H9 (cell line): ENCODE data around the gene DCHS2. TPM values are rescaled to one million over a fixed set of nuclear protein-coding genes. Genes with fewer than 3 reads are reported as not detected.

Experiments used
- DNase-seq: peaks from one replicate; pipeline ENCODE4 v3.0.0-alpha.2; 2017
- H2AFZ ChIP-seq: one replicate; pipeline ENCODE4 v1.6.1; 2013; ENCODE audit warnings: mild to moderate bottlenecking, low read length, control low read depth, moderate library complexity
- H2AK5ac ChIP-seq: 2 replicates; pipeline ENCODE4 v1.6.1; 2013; ENCODE audit warnings: low read length, control low read depth, mixed read lengths; ENCODE audit not compliant: insufficient read length
- H2BK120ac ChIP-seq: one replicate; pipeline ENCODE4 v1.6.1; 2013; ENCODE audit warnings: low read depth, mild to moderate bottlenecking, low read length, control low read depth, inconsistent platforms; ENCODE audit not compliant: poor library complexity, severe bottlenecking
- H2BK12ac ChIP-seq: 2 replicates; pipeline ENCODE4 v1.6.1; 2013; ENCODE audit warnings: low read length, control low read depth, mixed read lengths, low read depth; ENCODE audit not compliant: insufficient read length
- H2BK15ac ChIP-seq: 2 replicates; pipeline ENCODE4 v1.6.1; 2013; ENCODE audit warnings: low read depth, low read length, control low read depth
- H2BK20ac ChIP-seq: one replicate; pipeline ENCODE4 v1.6.1; 2013; ENCODE audit warnings: low read depth, mild to moderate bottlenecking, low read length, control low read depth, inconsistent platforms; ENCODE audit not compliant: poor library complexity, severe bottlenecking
- H2BK5ac ChIP-seq: 2 replicates; pipeline ENCODE4 v1.6.1; 2013; ENCODE audit warnings: low read length, control low read depth, mixed read lengths; ENCODE audit not compliant: insufficient read length
- H3K14ac ChIP-seq: 2 replicates; pipeline ENCODE4 v1.6.1; 2013; ENCODE audit warnings: low read length, control low read depth; ENCODE audit not compliant: insufficient read depth
- H3K18ac ChIP-seq: 2 replicates; pipeline ENCODE4 v1.6.1; 2013; ENCODE audit warnings: low read depth, mild to moderate bottlenecking, mixed read lengths, low read length, control low read depth; ENCODE audit not compliant: insufficient read length
- H3K23ac ChIP-seq: 2 replicates; pipeline ENCODE4 v1.6.1; 2013; ENCODE audit warnings: low read length, control low read depth, mixed read lengths, low read depth; ENCODE audit not compliant: insufficient read length
- H3K23me2 ChIP-seq: 2 replicates; pipeline ENCODE4 v1.6.1; 2013; ENCODE audit warnings: low read depth, mild to moderate bottlenecking, mixed read lengths, low read length, control low read depth; ENCODE audit not compliant: insufficient read length, poor library complexity, severe bottlenecking
- H3K27ac ChIP-seq: 2 replicates; pipeline ENCODE4 v1.5.1; 2013; ENCODE audit warnings: low read length, control low read depth, mixed read lengths, low read depth; ENCODE audit not compliant: insufficient read length
- H3K27me3 ChIP-seq: 2 replicates; pipeline ENCODE4 v1.6.1; 2013; ENCODE audit warnings: low read length, control low read depth, inconsistent platforms; ENCODE audit not compliant: insufficient read depth
- H3K4ac ChIP-seq: 2 replicates; pipeline ENCODE4 v1.6.1; 2013; ENCODE audit warnings: low read depth, mild to moderate bottlenecking, control low read depth, inconsistent platforms, low read length, moderate library complexity
- H3K4me1 ChIP-seq: 2 replicates; pipeline ENCODE4 v1.6.1; 2013; ENCODE audit warnings: low read length, control low read depth, inconsistent platforms; ENCODE audit not compliant: insufficient read depth
- H3K4me2 ChIP-seq: 2 replicates; pipeline ENCODE4 v1.6.1; 2013; ENCODE audit warnings: low read length, control low read depth, mixed read lengths; ENCODE audit not compliant: insufficient read length, insufficient read depth
- H3K56ac ChIP-seq: 2 replicates; pipeline ENCODE4 v1.6.1; 2013; ENCODE audit warnings: low read depth, mild to moderate bottlenecking, mixed read lengths, low read length, control low read depth; ENCODE audit not compliant: insufficient read length
- H3K79me1 ChIP-seq: 2 replicates; pipeline ENCODE4 v1.6.1; 2013; ENCODE audit warnings: low read depth, mild to moderate bottlenecking, moderate library complexity, low read length, control low read depth, inconsistent platforms; ENCODE audit not compliant: insufficient read depth, poor library complexity, severe bottlenecking
- H3K79me2 ChIP-seq: 2 replicates; pipeline ENCODE4 v1.6.1; 2013; ENCODE audit warnings: low read length, control low read depth, inconsistent platforms; ENCODE audit not compliant: insufficient read depth
- H3K9ac ChIP-seq: 2 replicates; pipeline ENCODE4 v1.6.1; 2013; ENCODE audit warnings: low read length, control low read depth, mixed read lengths; ENCODE audit not compliant: insufficient read length; ENCODE audit errors: extremely low read depth
- H3K9me3 ChIP-seq: one replicate; pipeline ENCODE4 v1.6.1; 2013; ENCODE audit warnings: low read depth, low read length, inconsistent platforms; ENCODE audit not compliant: control insufficient read depth
- H3T11ph ChIP-seq: one replicate; pipeline ENCODE4 v1.6.1; 2013; ENCODE audit warnings: mild to moderate bottlenecking, low read length, control low read depth, inconsistent platforms
- H4K20me1 ChIP-seq: one replicate; pipeline ENCODE4 v1.6.1; 2013; ENCODE audit not compliant: control insufficient read depth, insufficient read length, insufficient read depth
- H4K5ac ChIP-seq: 2 replicates; pipeline ENCODE4 v1.6.1; 2013; ENCODE audit warnings: low read depth, mild to moderate bottlenecking, mixed read lengths, low read length, control low read depth; ENCODE audit not compliant: insufficient read length
- H4K8ac ChIP-seq: replicated peaks from 2 replicates; pipeline ENCODE4 v1.6.1; 2013; ENCODE audit warnings: low read length, control low read depth, mixed read lengths, low read depth; ENCODE audit not compliant: insufficient read length
- H4K91ac ChIP-seq: 2 replicates; pipeline ENCODE4 v1.6.1; 2013; ENCODE audit warnings: low read depth, mild to moderate bottlenecking, moderate library complexity, mixed read lengths, low read length, control low read depth; ENCODE audit not compliant: insufficient read length
- H3K27ac Mint-ChIP-seq, 3 experiments: 2 replicates in 2 of 3; 3 replicates in 1 of 3; pipeline ENCODE4 v1.8.0; 2020 to 2021; ENCODE audit warnings: mixed read lengths in 3 of 3, mild to moderate bottlenecking in 1 of 3, moderate library complexity in 1 of 3
- H3K27me3 Mint-ChIP-seq: 2 replicates; pipeline ENCODE4 v1.8.0; 2021; ENCODE audit warnings: low read depth, mild to moderate bottlenecking, moderate library complexity, mixed read lengths
- H3K36me3 Mint-ChIP-seq, 3 experiments: 2 replicates in 2 of 3; 3 replicates in 1 of 3; pipeline ENCODE4 v1.8.0; 2020 to 2021; ENCODE audit warnings: low read depth in 3 of 3, mixed read lengths in 3 of 3; ENCODE audit not compliant: insufficient read depth in 1 of 3
- H3K4me1 Mint-ChIP-seq, 2 experiments: 2 replicates each; pipeline ENCODE4 v1.8.0; 2020; ENCODE audit warnings: mixed read lengths in 2 of 2
- H3K4me3 Mint-ChIP-seq, 2 experiments: 2 replicates in 1 of 2; 3 replicates in 1 of 2; pipeline ENCODE4 v1.8.0; 2020 to 2021; ENCODE audit warnings: mild to moderate bottlenecking in 2 of 2, mixed read lengths in 2 of 2, moderate library complexity in 1 of 2
- H3K9me3 Mint-ChIP-seq, 2 experiments: 2 replicates in 1 of 2; 3 replicates in 1 of 2; pipeline ENCODE4 v1.8.0; 2020; ENCODE audit warnings: mild to moderate bottlenecking in 2 of 2, mixed read lengths in 2 of 2, moderate library complexity in 1 of 2
- WGBS: extraction: QIAGEN DNeasy Blood & Tissue Kit; methylation state at CpG from one replicate; pipeline ENCODE4 v1.1.7; 2013; ENCODE audit warnings: missing lambda C conversion rate, low lambda C conversion rate, mixed read lengths; ENCODE audit not compliant: insufficient read length; ENCODE audit errors: extremely low coverage; 5-methylcytosine and 5-hydroxymethylcytosine counted together
- total RNA-seq: library from RNA; stranded (reverse); gene quantifications from 2 replicates; pipeline ENCODE4 v1.2.1, GENCODE V29; 2021
- TF ChIP-seq, protein P1 (sequence below): fragments of 200-600 bp; sonication (generic); conservative IDR thresholded peaks from 3 replicates; pipeline ENCODE4 v1.8.0; 2021; ENCODE audit warnings: antibody characterized with exemption, mild to moderate bottlenecking

Gene DCHS2
- total RNA-seq, 1 experiment from 2014 or later: 0.57 TPM

DNA sequence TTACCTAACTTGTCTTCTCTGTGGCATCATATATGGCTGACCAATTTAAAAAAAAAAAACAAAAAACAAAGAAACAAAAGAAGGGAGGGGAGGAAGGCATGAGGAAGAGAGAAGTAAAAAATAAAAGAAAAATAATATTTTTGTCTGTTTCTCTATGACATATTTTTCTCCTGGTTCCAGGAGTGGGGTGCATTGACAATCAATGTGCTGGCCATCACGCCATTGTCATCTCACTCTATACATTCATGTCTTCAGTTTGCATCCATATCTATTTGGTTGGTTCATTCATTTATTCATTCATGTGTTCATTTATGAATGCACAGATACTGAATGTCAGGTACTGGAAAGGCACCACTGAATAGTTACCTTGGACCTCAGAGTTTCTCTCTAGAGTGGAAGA is 183.4 kb downstream of the DCHS2 start:
- no peak overlapping the region for H3K27ac ChIP-seq
- Mint-ChIP-seq H3K4me3 (no peak overlapping the region), H3K4me1 (peaks cover 6 to 7% of the 10 kb centered on the region in 2 experiments), H3K9me3 (peaks cover 13 to 14% of the 10 kb centered on the region in 2 experiments; a peak in 4 of 5 replicates), H3K27me3 (no peaks in the 10 kb centered on the region), H3K27ac (no peak overlapping the region), H3K36me3 (peaks cover 0 to 14% (median 5%) of the 10 kb centered on the region in 3 experiments; a peak in 4 of 7 replicates)
- H3K4me1 ChIP-seq: no peaks in the 10 kb centered on the region
- H4K20me1 ChIP-seq: no peaks in the 10 kb centered on the region
- no peak overlapping the region for H2BK120ac ChIP-seq
- no peak overlapping the region for H4K5ac ChIP-seq
- no peak overlapping the region for H3K14ac ChIP-seq
- WGBS: no CpG with 5 or more reads among the region's 1 CpG
- H4K8ac ChIP-seq: no peak overlapping the region
- no peaks in the 10 kb centered on the region for H3K9me3 ChIP-seq
- no peak overlapping the region for H2BK12ac ChIP-seq
- no peak overlapping the region for H3K23ac ChIP-seq
- no peak overlapping the region for H3K56ac ChIP-seq
- H3K79me2 ChIP-seq: no peaks in the 10 kb centered on the region
- H3K18ac ChIP-seq: no peak overlapping the region
- no peak overlapping the region for H3K4me2 ChIP-seq
- no peak overlapping the region for H2BK20ac ChIP-seq
- no peaks in the 10 kb centered on the region for H3K79me1 ChIP-seq
- H2BK5ac ChIP-seq: no peak overlapping the region
- no peak overlapping the region for H2BK15ac ChIP-seq
- H3K23me2 ChIP-seq: no peaks in the 10 kb centered on the region
- no peak overlapping the region for H3T11ph ChIP-seq
- H3K9ac ChIP-seq: no peak overlapping the region
- no peak for DNase-seq
- no peaks in the 10 kb centered on the region for H3K27me3 ChIP-seq
- no peak overlapping the region for H3K4ac ChIP-seq
- H2AFZ ChIP-seq: no peak overlapping the region
- no peak overlapping the region for H4K91ac ChIP-seq
- H2AK5ac ChIP-seq: no peak overlapping the region
- TF ChIP-seq, protein P1, sequence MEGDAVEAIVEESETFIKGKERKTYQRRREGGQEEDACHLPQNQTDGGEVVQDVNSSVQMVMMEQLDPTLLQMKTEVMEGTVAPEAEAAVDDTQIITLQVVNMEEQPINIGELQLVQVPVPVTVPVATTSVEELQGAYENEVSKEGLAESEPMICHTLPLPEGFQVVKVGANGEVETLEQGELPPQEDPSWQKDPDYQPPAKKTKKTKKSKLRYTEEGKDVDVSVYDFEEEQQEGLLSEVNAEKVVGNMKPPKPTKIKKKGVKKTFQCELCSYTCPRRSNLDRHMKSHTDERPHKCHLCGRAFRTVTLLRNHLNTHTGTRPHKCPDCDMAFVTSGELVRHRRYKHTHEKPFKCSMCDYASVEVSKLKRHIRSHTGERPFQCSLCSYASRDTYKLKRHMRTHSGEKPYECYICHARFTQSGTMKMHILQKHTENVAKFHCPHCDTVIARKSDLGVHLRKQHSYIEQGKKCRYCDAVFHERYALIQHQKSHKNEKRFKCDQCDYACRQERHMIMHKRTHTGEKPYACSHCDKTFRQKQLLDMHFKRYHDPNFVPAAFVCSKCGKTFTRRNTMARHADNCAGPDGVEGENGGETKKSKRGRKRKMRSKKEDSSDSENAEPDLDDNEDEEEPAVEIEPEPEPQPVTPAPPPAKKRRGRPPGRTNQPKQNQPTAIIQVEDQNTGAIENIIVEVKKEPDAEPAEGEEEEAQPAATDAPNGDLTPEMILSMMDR: no peak
